ENCODE results near the gene PCSK7. TPM values are rescaled to one million over a fixed set of nuclear protein-coding genes. Genes with fewer than 3 reads are reported as not detected.

The PCSK7 gene
- total RNA-seq, 1 donor from 2014 or later, result 28.7 TPM

DNA sequence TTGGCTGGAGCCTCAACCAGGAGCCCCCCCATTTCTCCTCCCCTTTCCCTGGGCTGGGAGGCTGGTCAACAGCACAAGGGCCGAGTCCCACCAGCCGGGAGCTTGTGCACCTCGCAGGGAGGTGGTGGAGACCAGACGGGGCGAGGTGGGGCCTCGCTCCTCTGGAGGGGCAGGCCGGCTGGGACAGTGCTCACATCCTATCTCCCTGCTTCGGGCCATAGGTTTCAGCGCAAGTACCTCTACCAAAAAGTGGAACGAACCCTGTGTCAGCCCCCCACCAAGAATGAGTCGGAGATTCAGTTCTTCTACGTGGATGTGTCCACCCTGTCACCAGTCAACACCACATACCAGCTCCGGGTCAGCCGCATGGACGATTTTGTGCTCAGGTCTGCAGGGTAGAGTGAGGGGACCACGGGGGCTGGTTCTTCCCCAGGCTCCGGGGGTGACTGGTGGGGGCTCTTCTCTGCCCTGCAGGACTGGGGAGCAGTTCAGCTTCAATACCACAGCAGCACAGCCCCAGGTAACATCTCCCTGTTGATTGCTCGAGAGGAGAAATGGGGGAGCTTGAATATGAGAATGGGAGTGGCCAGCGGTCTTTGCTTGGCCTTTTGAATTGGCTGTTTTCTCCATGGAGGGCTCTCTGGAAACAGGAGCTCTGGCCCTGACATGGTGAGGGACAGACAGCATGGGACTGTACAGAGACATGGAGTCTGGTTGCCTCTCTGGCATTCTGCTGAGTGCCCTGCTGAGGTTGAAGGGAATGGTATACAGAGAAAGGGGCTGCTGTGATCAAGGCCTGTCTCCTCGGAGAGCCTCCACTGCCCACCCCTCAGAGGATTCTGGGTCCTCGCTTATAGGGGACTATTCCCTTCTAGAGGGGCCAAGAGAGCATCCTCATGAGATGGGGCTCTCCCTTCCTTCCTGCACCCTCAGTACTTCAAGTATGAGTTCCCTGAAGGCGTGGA lies 50.0 kb downstream of the PCSK7 start:
- DNase-seq, result no peak

DNA sequence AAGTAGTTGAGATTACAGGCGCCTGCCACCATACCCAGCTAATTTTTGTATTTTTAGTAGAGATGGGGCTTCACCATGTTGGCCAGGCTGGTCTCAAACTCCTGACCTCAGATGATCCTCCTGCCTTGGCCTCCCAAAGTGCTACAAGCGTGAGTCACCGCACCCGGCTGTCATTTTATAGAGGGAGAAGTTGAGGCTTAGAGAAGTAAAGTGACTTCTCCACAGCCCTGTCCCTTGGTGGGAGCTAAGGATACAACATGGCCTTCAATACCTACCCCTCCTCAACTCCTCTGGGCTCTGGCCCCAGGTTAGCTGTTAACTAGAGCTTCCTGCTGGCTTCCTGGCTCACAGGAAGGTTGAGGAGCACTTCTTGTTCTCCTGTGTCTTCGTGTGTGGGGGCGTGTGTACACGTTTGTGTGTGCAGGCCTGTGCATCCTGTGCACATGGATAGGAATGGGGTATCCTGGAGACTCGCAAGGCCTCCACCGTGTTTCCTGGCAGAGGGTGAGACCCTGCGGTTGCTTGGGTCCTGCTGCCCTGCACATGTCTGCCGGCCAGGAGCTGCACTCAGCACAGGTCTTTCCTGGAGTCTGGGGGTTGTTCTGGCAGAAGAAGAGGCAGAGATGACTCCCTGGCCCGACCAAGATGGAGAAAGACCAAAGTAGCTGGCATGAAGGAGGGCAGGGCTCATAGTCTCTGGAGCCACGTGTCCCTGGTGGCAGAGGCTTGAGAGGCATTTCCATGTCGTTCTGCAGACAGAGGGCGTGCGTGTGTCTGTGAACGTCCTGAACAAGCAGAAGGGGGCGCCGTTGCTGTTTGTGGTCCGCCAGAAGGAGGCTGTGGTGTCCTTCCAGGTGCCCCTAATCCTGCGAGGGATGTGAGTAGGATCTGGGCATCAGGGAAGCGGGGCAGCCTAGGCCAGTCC lies 51.0 kb downstream of the PCSK7 start:
- no peak for DNase-seq

GRCh38 chr11:117180020-117180419 lies 51.9 kb downstream of the PCSK7 start:
- no peak for DNase-seq

GRCh38 chr11:117179048-117179999 lies 52.5 kb downstream of the PCSK7 start:
- no peak for DNase-seq

GRCh38 chr11:117178210-117179034 lies 53.5 kb downstream of the PCSK7 start, which contains the start of gene SIDT2:
Gene SIDT2 (plus strand): TSS chr11:117178743. CDS start chr11:117179264, 521 bp downstream.
- DNase-seq, result peak; percentile 97

DNA sequence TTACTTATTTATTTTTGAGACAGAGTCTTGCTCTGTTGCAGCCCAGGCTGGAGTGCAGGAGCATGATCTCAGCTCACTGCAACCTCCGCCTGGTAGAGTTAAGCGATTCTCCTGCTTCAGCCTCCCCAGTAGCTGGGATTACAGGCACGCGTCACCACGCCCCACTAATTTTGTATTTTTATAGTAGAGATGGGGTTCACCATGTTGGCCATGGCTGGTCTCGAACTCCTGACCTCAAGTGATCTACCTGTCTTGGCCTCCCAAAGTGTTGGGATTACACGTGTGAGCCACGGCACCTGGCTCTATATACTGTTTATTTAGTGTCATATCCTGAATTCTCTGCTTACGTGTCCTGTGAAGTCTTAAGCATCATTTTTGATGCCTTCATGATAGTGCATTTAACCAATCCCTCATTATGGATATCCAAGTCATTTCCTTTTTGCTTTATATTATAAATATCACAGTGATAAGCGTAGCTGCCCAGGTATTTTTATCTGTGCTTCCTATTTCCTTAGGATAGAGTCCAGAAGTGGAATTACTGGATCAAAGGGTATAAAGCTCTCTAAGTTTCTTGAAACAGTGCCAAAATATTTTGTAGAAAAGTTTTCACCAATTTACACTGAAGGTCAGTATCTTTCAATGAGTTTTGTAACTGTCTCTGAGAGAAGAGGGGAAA lies 54.2 kb downstream of the PCSK7 start:
- DNase-seq, result no peak

DNA sequence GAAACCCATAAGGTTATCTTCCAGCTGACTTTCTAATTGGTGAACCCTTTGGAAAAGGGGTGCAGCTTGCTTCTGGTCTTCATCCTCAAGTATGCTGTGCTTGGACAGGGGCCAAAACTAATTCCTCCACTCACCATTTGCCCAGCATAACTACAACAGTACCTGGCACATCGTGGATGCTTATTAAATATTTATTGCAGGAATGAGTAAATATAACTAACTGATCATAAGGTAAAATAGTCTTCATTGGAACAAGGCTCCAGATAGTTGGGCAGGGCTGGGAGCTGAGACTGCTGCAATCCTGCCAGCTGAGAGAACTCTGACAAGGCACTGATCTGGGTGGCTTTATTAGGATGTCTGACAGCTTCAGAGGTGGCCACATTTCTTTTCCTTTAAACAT lies 55.7 kb downstream of the PCSK7 start:
- DNase-seq, result no peak

- no peak for DNase-seq
Measured at GRCh38 chr11:117175781-117176180, 56.1 kb downstream of the PCSK7 start.

DNA sequence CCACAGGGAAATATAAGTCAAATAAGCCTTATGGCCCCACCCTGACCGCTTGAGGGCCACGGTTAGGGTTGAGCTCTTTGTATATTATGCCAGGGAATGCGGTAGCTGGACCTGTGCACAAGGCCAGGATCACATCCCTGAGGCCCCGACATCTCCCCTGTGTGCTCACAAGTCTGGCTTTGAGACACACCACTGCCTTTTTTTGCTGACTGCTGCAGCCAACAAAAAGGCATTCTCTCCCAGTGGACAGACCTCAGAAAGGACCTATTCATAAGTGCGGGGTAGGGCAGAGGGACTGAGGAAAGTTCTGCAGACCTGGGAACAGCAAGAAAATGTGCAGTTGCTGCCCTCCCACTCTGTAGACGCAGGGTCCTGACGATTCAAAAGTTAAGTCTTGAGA lies 56.8 kb downstream of the PCSK7 start:
- no peak for DNase-seq

GRCh38 chr11:117172724-117173421 lies 59.0 kb downstream of the PCSK7 start:
- DNase-seq, result no peak

GRCh38 chr11:117171404-117172061 lies 60.3 kb downstream of the PCSK7 start:
- no peak for DNase-seq

GRCh38 chr11:117171007-117171403 lies 60.9 kb downstream of the PCSK7 start:
- no peak for DNase-seq

GRCh38 chr11:117170210-117170609 lies 61.7 kb downstream of the PCSK7 start:
- no peak for DNase-seq

- DNase-seq, result no peak
Measured at GRCh38 chr11:117169736-117170135, 62.1 kb downstream of the PCSK7 start.

GRCh38 chr11:117166491-117166890 lies 65.4 kb downstream of the PCSK7 start:
- DNase-seq, result no peak

DNA sequence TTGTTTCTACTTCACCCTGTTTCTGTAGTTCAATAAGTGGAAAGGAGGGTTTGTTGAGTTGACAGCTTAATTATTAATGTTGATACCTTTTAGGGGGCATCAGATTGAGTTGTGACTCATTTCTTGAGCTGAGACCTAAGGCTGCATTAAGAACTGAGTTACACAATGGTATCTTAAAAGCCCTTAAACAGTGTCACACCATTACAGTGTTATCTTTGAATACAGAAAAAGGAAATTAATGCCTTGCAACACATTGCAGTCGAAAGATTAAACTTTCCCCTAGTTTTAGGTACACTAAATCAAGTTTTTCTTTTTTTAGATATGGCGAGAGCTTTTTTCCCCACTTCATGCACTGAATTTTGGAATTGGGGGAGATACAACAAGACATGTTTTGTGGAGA lies 71.0 kb downstream of the PCSK7 start:
- DNase-seq, result no peak

DNA sequence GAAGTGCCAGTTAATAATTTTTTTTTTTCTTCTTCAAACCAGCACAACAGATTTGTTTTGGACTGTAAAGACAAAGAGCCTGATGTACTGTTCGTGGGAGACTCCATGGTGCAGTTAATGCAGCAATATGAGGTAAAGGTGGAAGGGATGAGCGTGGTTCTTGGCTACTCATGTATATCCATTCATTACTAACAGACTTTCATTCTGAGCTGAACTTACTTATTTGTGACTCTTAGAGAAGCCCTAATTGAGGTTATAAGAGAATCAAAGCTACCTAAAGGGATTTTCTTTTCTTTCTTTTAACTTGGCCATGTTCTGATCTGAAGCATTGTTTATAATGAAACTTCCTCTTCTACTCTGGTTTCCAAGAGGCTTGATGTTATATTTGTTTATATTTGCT lies 72.0 kb downstream of the PCSK7 start:
- DNase-seq, result no peak

DNA sequence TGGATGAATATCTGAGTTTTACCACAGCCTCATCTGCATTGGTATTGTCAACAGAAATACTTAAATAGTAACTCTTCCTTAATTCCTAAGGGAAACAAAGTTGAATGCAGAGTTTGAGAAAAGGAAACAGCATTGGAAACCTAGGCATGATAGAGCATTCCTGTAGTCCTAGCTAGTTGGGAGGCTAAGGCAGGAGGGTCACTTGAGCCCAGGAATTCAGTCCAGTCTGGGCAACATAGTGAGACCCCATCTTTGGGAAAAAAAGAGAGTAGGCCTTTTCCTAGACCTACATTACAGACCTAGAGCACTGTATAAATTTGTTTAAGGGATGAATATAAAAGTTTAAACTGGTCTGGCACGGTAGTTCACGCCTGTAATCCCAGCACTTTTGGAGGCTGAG lies 74.4 kb downstream of the PCSK7 start:
- DNase-seq, result no peak

GRCh38 chr11:117154468-117154867 lies 77.4 kb downstream of the PCSK7 start:
- DNase-seq, result no peak

Measured in skin of body (tissue), 2 donors.